HEK293 (cell line): ENCODE data around the gene CDC20.

Source experiments
- BCL11B ChIP-seq: fragments of 450-650 bp; formaldehyde crosslinking; IDR thresholded peaks from 2 replicates; pipeline ENCODE4 v1.5.1; 2016; ENCODE audit warnings: low read depth, missing biosample characterization, missing genetic modification characterization
- FEZF1 ChIP-seq: fragments of 450-650 bp; formaldehyde crosslinking; IDR thresholded peaks from 2 replicates; pipeline ENCODE4 v1.5.1; 2016; ENCODE audit warnings: missing biosample characterization, missing genetic modification characterization
- GFI1B ChIP-seq: fragments of 450-650 bp; formaldehyde crosslinking; IDR thresholded peaks from 2 replicates; pipeline ENCODE4 v1.5.1; 2016; ENCODE audit warnings: missing biosample characterization, missing genetic modification characterization
- GLI2 ChIP-seq: fragments of 450-650 bp; formaldehyde crosslinking; IDR thresholded peaks from 2 replicates; pipeline ENCODE4; 2017; ENCODE audit warnings: missing biosample characterization, missing genetic modification characterization, low read depth, borderline replicate concordance
- MEIS1 ChIP-seq: sonication (generic); formaldehyde crosslinking; IDR thresholded peaks from 2 replicates; pipeline ENCODE4 v1.8.1; 2022; ENCODE audit warnings: missing genetic modification reagents, mild to moderate bottlenecking, borderline replicate concordance
- PRDM1 ChIP-seq: fragments of 450-650 bp; formaldehyde crosslinking; IDR thresholded peaks from 2 replicates; pipeline ENCODE4; 2016; ENCODE audit warnings: missing biosample characterization, missing genetic modification characterization
- PRDM4 ChIP-seq: fragments of 450-650 bp; formaldehyde crosslinking; IDR thresholded peaks from 2 replicates; pipeline ENCODE4 v1.5.1; 2017; ENCODE audit warnings: missing biosample characterization, missing genetic modification characterization
- SCRT2 ChIP-seq: fragments of 450-650 bp; formaldehyde crosslinking; IDR thresholded peaks from 2 replicates; pipeline ENCODE4 v1.5.1; 2016; ENCODE audit warnings: missing biosample characterization, missing genetic modification characterization
- YY1 ChIP-seq: fragments of 450-650 bp; formaldehyde crosslinking; IDR thresholded peaks from 2 replicates; pipeline ENCODE4 v1.5.1; 2018; ENCODE audit warnings: missing biosample characterization, missing genetic modification characterization
- ZBTB21 ChIP-seq: fragments of 450-650 bp; formaldehyde crosslinking; IDR thresholded peaks from 2 replicates; pipeline ENCODE4 v1.5.1; 2017; ENCODE audit warnings: missing biosample characterization, missing genetic modification characterization
- ZBTB48 ChIP-seq: fragments of 450-650 bp; formaldehyde crosslinking; IDR thresholded peaks from 2 replicates; pipeline ENCODE4 v1.5.1; 2016; ENCODE audit warnings: missing biosample characterization, missing genetic modification characterization
- ZBTB8A ChIP-seq: fragments of 450-650 bp; formaldehyde crosslinking; IDR thresholded peaks from 2 replicates; pipeline ENCODE4 v1.5.1; 2016; ENCODE audit warnings: missing biosample characterization, missing genetic modification characterization
- ZFP3 ChIP-seq: fragments of 450-650 bp; formaldehyde crosslinking; IDR thresholded peaks from 2 replicates; pipeline ENCODE4 v1.5.1; 2016; ENCODE audit warnings: low read depth, missing biosample characterization, missing genetic modification characterization
- ZFP41 ChIP-seq: fragments of 450-650 bp; formaldehyde crosslinking; IDR thresholded peaks from 2 replicates; pipeline ENCODE4 v1.5.1; 2016; ENCODE audit warnings: missing biosample characterization, missing genetic modification characterization, borderline replicate concordance
- ZNF112 ChIP-seq: fragments of 450-650 bp; formaldehyde crosslinking; IDR thresholded peaks from 2 replicates; pipeline ENCODE4 v1.5.0; 2017; ENCODE audit warnings: missing biosample characterization, missing genetic modification characterization
- ZNF174 ChIP-seq: fragments of 450-650 bp; formaldehyde crosslinking; IDR thresholded peaks from 2 replicates; pipeline ENCODE4 v1.5.0; 2017; ENCODE audit warnings: missing biosample characterization, mild to moderate bottlenecking, missing genetic modification characterization
- ZNF184 ChIP-seq: fragments of 450-650 bp; IDR thresholded peaks from 2 replicates; pipeline ENCODE4 v1.5.1; 2018; ENCODE audit warnings: missing biosample characterization, mild to moderate bottlenecking, missing genetic modification characterization
- ZNF202 ChIP-seq: fragments of 450-650 bp; formaldehyde crosslinking; IDR thresholded peaks from 2 replicates; pipeline ENCODE4 v1.5.1; 2016; ENCODE audit warnings: missing biosample characterization, missing genetic modification characterization, borderline replicate concordance
- ZNF248 ChIP-seq: fragments of 450-650 bp; formaldehyde crosslinking; IDR thresholded peaks from 2 replicates; pipeline ENCODE4 v1.5.1; 2017; ENCODE audit warnings: missing biosample characterization, missing genetic modification characterization
- ZNF302 ChIP-seq: fragments of 450-650 bp; formaldehyde crosslinking; IDR thresholded peaks from 2 replicates; pipeline ENCODE4 v1.5.1; 2016; ENCODE audit warnings: missing biosample characterization, missing genetic modification characterization, low read depth
- ZNF341 ChIP-seq: fragments of 450-650 bp; formaldehyde crosslinking; IDR thresholded peaks from 2 replicates; pipeline ENCODE4; 2016; ENCODE audit warnings: low read depth, missing biosample characterization, missing genetic modification characterization
- ZNF350 ChIP-seq: fragments of 450-650 bp; formaldehyde crosslinking; IDR thresholded peaks from 2 replicates; pipeline ENCODE4 v1.5.0; 2017; ENCODE audit warnings: missing biosample characterization, mild to moderate bottlenecking, missing genetic modification characterization
- ZNF366 ChIP-seq: fragments of 450-650 bp; formaldehyde crosslinking; conservative IDR thresholded peaks from 2 replicates; pipeline ENCODE4 v1.5.1; 2016; ENCODE audit warnings: missing biosample characterization, missing genetic modification characterization
- ZNF37A ChIP-seq: fragments of 450-650 bp; IDR thresholded peaks from 2 replicates; pipeline ENCODE4 v1.5.1; 2018; ENCODE audit warnings: missing biosample characterization, missing genetic modification characterization
- ZNF416 ChIP-seq: fragments of 450-650 bp; formaldehyde crosslinking; IDR thresholded peaks from 2 replicates; pipeline ENCODE4 v1.5.1; 2016; ENCODE audit warnings: missing biosample characterization, missing genetic modification characterization
- ZNF510 ChIP-seq: fragments of 450-650 bp; formaldehyde crosslinking; IDR thresholded peaks from 2 replicates; pipeline ENCODE4 v1.5.1; 2018; ENCODE audit warnings: mild to moderate bottlenecking, missing genetic modification characterization, missing biosample characterization; ENCODE audit not compliant: insufficient replicate concordance
- ZNF558 ChIP-seq: fragments of 450-650 bp; formaldehyde crosslinking; IDR thresholded peaks from 2 replicates; pipeline ENCODE4 v1.5.1; 2016; ENCODE audit warnings: missing biosample characterization, missing genetic modification characterization
- ZNF560 ChIP-seq: fragments of 450-650 bp; formaldehyde crosslinking; IDR thresholded peaks from 2 replicates; pipeline ENCODE4 v1.5.1; 2017; ENCODE audit warnings: missing biosample characterization, missing genetic modification characterization, borderline replicate concordance
- ZNF571 ChIP-seq: fragments of 450-650 bp; formaldehyde crosslinking; IDR thresholded peaks from 2 replicates; pipeline ENCODE4 v1.5.0; 2017; ENCODE audit warnings: missing biosample characterization, missing genetic modification characterization
- ZNF596 ChIP-seq: fragments of 450-650 bp; IDR thresholded peaks from 2 replicates; pipeline ENCODE4 v1.5.0; 2018; ENCODE audit warnings: missing biosample characterization, mild to moderate bottlenecking, missing genetic modification characterization, moderate library complexity
- ZNF645 ChIP-seq: fragments of 450-650 bp; formaldehyde crosslinking; IDR thresholded peaks from 2 replicates; pipeline ENCODE4; 2016; ENCODE audit warnings: missing biosample characterization, missing genetic modification characterization
- ZNF704 ChIP-seq: fragments of 450-650 bp; formaldehyde crosslinking; IDR thresholded peaks from 2 replicates; pipeline ENCODE4 v1.5.1; 2016; ENCODE audit warnings: missing biosample characterization, missing genetic modification characterization
- TF ChIP-seq, protein P1 (sequence below): fragments of 450-650 bp; formaldehyde crosslinking; IDR thresholded peaks from 2 replicates; pipeline ENCODE4 v1.5.1; 2016; ENCODE audit warnings: missing biosample characterization, missing genetic modification characterization
- TF ChIP-seq, protein P2 (sequence below): fragments of 450-650 bp; formaldehyde crosslinking; IDR thresholded peaks from 2 replicates; pipeline ENCODE4 v1.5.1; 2017; ENCODE audit warnings: missing biosample characterization, missing genetic modification characterization

CDC20 gene

DNA sequence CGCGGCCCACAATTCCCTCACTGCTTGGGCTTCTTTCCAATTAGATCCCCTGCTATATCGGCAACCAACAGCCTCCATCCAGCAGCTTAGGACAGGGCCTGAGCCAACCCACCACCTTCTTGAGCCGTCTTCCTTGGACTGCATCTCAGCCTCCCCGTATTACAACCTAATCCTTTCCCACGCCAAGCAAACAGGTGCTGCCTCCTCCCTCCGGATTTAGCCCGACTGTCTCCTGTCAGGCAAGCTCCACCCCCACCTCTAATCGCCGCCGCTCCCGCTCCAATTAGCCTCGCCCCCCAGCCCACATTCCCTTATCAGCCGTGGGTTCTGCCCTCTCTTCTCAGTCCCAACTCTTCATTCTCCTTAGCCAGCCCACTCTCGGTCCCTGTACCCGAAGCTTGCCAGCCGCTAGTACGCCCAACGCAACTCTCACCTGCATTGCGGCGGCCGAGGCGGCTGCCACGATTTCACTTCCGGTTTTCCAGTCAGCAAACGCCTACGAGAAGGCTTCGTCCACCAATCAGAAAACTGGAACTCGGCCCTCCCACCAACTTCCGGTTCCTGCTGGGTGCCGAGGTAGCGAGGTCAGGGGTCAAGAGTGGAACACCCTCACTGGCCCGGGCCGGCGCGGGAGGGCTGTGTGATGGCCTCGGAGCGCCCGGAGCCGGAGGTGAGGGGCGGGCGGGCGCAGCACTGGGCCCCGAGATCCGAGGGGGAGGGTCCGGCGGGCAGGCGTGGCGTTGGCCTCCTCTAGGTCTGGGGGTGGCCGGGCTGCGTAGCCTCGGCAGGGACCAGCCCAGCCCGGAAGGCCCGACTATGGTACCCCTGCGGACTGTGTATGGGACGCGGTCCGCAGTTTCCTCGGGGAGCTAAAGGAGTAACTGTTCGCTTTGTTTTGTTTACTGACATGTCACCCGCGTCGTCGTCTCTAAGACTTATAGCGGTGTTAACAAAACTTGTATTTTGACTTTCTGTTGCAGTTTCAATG lies 30.8 kb downstream of the CDC20 start, which contains the start of the genes MED8 and SZT2 (continued):
- TF ChIP-seq ZNF510 (tag by site-specific recombination) (no peak), ZNF112 (tag by site-specific recombination) (no peak), ZNF596 (tag by site-specific recombination) (no peak), ZNF571 (tag by site-specific recombination) (no peak), SCRT2 (tag by site-specific recombination) (peak; percentile 100), BCL11B (peak; percentile 99), ZNF645 (tag by site-specific recombination) (no peak), ZNF341 (tag by site-specific recombination) (peak; percentile 97), ZBTB8A (peak; percentile 93), ZNF174 (tag by site-specific recombination) (no peak), ZBTB48 (tag by site-specific recombination) (peak; percentile 69), ZNF560 (tag by site-specific recombination) (no peak), GLI2 (no peak), ZFP3 (tag by site-specific recombination) (no peak), MEIS1 (no peak), ZNF37A (tag by site-specific recombination) (no peak), ZNF416 (tag by site-specific recombination) (no peak), ZNF350 (no peak), ZNF366 (tag by site-specific recombination) (no peak), ZNF202 (tag by site-specific recombination) (no peak), ZNF302 (tag by site-specific recombination) (no peak), PRDM1 (tag by site-specific recombination) (peak; percentile 84), FEZF1 (tag by site-specific recombination) (no peak), PRDM4 (tag by site-specific recombination) (0 out of 2 replicates have a peak, but pooled peaks have one; percentile 19), ZNF558 (tag by site-specific recombination) (no peak), GFI1B (tag by site-specific recombination) (no peak), ZNF248 (tag by site-specific recombination) (no peak), YY1 (tag by site-specific recombination) (no peak), ZFP41 (no peak; the same call in 1 of the 2 replicates), ZBTB21 (tag by site-specific recombination) (peak; percentile 57), ZNF704 (no peak), ZNF184 (no peak)
- TF ChIP-seq, protein P1, sequence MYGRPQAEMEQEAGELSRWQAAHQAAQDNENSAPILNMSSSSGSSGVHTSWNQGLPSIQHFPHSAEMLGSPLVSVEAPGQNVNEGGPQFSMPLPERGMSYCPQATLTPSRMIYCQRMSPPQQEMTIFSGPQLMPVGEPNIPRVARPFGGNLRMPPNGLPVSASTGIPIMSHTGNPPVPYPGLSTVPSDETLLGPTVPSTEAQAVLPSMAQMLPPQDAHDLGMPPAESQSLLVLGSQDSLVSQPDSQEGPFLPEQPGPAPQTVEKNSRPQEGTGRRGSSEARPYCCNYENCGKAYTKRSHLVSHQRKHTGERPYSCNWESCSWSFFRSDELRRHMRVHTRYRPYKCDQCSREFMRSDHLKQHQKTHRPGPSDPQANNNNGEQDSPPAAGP (tag by site-specific recombination), result 0 out of 2 replicates have a peak, but pooled peaks have one; percentile 39
- TF ChIP-seq, protein P2, sequence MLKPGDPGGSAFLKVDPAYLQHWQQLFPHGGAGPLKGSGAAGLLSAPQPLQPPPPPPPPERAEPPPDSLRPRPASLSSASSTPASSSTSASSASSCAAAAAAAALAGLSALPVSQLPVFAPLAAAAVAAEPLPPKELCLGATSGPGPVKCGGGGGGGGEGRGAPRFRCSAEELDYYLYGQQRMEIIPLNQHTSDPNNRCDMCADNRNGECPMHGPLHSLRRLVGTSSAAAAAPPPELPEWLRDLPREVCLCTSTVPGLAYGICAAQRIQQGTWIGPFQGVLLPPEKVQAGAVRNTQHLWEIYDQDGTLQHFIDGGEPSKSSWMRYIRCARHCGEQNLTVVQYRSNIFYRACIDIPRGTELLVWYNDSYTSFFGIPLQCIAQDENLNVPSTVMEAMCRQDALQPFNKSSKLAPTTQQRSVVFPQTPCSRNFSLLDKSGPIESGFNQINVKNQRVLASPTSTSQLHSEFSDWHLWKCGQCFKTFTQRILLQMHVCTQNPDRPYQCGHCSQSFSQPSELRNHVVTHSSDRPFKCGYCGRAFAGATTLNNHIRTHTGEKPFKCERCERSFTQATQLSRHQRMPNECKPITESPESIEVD (tag by site-specific recombination), result no peak
